GM18498 (cell line): ENCODE results near the gene NEK4.

ENCODE experiments used
- ATAC-seq: cut with Tn5 transposase; IDR thresholded peaks from one replicate; pipeline ENCODE4 v1.9.1; 2021; ENCODE audit warnings: mild to moderate bottlenecking, moderate library complexity; ENCODE audit not compliant: unreplicated experiment

NEK4 gene

DNA sequence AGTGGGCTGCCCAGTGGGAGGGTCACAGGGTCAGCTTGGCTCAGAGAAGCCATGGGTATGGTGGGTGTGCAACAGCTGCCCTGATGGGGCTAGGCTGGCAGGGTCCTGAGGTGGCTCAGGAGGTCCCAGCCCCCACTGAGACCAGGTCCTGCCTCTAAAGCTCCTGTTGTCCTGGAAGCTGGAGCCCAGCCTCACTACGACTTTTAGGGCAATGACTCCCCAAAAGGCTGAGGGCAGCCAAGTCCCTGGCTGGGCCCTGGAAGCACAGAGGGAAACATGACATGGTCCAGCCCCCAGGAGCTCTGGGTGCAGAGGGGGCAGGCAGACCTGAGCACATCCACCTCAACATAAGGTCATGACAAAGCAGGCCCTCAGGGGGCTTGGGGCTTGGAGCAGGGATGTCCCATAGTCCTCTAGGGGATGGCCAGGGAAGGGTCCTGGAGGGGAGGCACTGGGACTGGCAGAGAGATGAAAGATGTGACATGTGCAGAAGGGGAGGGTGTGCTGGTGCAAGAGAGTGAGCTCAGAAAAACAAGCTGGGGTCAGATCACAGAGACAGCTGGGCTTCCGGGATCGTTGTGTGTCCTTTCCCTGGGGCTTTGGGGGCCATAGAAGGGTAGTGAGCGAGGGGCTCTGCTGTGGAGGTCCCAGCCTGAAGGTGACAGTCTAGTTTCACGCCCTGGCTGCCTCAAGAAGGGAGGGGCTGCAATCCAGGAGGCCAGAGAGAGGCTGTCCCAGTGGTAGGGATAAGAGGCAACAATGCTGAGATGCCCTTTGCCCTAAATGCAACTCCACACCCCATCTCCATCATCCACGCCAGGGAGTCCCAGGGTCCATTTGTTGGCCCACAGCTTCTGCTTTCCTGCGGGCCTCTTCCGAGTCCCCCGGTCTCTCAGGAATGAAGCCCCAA is 23.2 kb upstream of the NEK4 start:
- no peak for ATAC-seq

DNA sequence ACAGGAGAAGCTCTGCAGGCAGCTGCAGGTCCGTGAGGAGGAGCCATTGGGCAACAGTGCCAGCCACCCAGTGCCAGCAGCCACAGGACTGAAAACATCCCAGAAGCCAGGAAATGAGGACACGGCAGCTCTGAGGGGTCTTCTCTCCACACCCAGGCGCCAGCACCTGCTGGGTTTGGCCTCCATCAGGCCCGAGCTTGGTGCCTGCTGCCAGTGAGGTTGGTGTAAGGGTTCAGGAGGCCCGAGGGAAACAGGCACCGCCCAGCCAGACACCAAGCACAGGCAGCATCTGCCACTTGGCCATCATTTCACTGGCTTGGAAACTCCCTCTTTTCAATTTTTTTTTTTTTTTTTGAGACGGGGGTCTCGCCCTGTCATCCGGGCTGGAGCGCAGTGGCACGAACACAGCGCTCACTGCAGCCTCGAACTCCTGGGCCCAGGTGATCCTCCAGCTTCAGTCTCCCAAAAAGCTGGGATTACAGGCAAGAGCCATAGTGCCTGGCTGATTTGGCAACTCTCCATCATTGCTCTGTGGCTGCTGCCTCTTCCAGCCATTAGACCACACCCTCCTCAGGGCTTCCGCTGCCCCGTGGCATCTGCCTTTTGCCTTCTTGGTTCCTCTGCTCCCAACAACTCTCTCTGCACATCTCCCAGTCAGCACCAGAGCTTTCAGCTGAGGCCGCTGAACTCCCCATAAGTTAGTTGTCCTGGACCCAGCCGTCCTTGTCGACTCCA is 22.4 kb upstream of the NEK4 start:
- no peak for ATAC-seq

DNA sequence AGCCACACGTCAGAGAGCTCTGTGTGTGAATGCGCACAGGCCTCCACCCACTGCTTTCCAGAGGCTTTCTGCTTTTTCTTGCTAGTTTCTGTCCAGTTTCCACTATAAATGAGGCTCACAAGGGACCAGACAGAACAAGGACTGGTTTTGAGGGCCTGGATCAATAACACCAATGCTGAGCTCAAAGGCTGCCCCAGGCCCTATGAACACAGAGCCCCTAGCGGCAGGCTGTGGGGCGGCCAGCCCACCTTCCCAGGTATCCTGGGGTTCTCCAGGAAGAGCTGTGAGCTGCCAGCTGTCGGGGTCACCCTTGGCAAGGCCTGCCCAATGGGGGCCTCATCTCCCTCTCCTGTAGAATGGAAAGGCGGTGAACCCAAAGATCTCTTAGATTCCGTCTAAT is 21.7 kb upstream of the NEK4 start:
- no peak for ATAC-seq

DNA sequence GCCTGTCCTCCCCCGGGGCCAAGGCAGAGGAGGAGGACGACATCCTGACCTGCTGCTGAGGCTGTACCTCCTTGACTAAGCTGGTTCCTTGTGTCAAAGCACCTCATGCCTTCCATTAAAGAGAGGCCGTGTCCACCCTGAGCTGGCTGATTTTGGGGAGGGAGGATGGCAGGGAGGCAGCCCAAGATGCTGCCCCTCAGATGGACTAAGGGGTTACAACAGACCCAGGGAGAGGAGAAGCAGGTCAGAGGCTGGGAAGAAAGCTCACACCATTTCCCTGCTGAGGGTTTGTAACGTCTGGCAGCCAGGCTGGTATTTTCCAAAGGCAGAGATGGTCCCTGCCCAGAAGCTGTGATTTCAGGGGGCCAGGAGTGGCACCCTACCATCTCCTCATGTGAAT is 21.2 kb upstream of the NEK4 start:
- no peak for ATAC-seq

DNA sequence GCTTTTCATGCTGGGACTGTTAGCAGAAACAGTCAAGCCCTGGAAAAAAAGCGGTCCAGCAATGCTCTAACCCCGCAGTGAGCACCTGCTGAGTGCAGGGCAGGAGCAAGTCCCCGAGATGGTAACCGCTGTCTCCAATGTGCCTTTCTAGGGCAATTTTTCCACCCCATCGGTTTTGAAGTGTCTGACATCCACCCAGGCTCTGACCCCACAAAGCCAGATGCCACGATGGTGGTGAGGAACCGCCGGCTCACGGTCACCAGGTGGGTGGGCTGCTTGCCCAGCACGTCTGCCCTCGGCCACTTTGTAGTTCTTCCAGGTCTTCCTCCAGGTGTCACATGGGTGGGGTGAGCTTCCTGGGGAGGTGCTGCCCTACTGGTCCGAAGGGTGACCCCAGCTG is 20.6 kb upstream of the NEK4 start:
- no peak for ATAC-seq

DNA sequence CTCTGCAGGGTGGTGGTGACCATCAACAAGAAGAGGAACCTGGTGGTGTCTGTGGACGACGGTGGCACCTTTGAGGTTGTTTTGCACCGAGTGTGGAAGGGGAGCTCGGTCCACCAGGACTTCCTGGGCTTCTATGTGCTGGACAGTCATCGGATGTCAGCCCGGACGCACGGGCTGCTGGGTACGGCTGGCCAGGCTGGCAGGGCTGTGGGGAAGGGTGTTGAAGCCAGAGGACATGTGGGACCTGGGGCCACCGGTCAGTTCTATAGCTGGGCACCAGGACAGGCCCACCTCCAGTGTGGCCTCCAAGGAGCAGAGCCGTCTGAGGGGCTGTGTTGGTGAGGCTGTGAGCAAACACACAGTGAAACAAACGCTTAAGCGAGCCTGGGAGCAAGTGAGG is 20.0 kb upstream of the NEK4 start:
- ATAC-seq, result no peak

DNA sequence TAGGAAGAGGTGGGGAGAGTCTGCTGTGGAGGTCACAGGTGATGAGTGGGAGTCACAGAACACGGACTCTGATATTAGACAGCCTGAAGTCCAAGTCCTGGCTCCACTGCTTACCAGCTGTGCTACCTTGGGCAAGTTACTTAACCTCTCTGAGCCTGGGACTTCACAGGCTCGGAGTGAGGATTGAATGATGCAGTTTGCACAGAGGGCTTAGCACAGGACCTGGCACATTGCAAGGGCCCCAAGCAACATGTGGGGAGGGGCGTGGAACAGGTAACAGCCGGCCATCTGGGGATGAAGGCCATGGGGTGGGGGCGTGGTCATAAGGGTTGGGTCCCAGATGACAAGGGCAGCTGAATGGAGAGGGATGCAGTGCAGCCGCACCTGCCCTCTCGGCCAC is 19.6 kb upstream of the NEK4 start:
- ATAC-seq, result no peak

DNA sequence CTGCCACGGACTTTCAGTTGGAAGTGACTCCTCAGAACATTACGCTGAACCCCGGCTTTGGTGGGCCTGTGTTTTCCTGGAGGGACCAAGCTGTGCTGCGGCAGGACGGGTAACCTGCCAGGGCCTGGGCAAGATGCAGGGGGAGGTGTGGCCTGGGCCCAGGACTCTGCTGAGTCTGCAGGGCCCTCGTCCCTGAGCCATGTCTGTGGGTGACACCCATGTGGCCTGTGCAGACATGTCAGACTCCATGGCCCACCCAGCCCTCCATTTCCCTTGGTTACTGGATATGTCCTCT is 19.0 kb upstream of the NEK4 start:
- ATAC-seq, result no peak

DNA sequence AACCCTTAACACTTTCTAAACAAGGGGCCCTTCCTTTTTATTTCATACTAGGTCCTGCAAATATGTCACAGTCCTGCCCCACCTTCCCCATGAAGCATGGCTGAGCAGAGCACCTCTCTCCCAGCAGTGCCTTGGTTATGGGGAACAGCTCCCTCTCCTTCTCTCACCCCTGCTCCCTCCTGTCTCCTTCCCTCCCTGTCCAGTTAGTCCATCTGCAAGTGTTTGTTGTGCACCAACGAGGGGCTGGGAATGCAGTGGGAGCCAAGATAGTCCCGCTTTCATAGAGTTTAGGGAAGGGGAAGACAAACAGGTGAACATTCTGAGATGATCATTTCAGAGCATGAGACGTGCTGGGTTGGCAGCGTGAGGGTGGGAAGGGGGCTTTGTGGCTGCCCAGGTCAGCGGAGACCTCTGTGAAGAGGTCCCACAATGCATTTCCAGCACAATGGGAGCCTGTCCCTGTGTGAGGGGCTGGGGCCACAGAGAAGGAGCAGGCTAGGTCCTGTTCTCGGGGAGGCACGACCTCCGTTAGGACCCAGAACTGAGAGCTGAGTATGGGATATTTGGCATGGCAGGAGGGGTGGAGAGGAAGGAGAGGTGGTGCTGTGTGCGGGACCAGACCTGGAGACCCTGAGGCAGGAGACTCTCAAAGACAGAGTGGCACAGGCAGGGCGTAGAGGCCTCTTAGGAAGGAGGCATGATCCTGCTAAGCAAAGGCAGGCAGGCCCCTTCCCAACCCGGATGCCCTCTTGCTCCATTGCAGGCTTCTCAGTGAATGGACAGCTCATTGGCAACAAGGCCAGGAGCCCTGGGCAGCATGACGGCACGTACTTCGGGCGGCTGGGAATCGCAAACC is 18.4 kb upstream of the NEK4 start:
- ATAC-seq, result no peak

DNA sequence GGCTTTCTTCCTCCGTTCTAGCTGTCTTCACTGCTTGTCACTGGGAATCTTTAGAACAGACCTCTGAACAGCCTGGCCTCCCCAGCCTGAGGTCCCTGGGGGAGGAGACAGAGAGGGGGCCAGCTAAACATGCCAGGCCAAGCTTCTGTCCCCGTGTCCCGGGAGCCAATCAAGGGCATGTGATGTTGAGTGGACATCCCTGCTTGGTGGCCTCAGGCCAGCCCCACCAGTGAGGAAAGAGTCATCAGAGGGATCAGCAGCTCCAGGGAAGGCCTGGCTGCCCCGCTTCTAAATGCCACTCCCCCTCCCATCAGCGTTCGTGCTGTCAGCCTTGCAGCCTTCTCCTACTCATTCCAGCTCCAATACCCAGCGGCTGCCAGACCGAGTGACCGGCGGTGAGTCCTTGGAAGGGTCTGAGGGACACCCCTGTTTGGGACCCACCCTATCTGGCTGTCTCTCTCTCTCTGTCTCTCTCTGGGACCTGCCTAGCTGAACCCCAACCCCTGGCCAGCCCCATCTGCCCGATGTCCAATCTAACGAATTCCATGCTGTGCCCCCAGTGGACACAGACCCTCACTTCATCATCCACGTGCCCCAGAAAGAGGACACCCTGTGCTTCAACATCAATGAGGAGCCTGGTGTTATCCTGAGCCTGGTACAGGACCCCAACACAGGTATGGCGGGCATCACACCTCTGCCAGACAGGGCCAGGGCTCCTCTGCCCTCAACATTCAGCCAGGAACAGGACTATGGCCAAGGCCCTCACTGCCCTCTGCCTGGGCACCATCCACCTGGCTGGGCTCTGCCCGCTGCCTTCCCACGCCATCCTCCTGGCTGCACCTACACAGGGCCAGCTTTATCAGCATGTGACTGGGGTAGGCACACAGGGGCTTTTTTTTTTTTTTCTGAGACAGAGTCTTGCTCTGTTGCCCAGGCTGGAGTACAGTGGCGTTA is 17.2 kb upstream of the NEK4 start:
- no peak for ATAC-seq

DNA sequence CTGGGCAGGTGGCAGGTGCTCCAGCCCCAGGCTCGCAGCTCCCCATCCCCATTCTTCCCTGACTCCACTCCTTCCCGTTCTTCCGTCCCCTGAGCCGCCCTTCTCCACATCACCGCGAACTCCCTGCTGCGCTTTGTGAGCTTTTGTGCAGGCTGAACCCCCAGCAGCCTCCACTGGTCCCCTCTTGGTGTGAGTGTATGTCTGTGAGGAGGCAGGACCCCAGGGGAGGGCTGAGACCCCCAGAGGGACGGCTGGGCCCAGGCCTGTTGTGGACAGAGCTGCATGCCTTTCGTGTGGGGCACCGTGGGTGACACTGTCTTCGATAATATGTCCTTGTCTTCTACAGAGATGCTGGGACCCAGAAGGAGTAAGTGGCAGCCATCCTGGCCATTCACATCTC is 16.5 kb upstream of the NEK4 start:
- ATAC-seq, result no peak

DNA sequence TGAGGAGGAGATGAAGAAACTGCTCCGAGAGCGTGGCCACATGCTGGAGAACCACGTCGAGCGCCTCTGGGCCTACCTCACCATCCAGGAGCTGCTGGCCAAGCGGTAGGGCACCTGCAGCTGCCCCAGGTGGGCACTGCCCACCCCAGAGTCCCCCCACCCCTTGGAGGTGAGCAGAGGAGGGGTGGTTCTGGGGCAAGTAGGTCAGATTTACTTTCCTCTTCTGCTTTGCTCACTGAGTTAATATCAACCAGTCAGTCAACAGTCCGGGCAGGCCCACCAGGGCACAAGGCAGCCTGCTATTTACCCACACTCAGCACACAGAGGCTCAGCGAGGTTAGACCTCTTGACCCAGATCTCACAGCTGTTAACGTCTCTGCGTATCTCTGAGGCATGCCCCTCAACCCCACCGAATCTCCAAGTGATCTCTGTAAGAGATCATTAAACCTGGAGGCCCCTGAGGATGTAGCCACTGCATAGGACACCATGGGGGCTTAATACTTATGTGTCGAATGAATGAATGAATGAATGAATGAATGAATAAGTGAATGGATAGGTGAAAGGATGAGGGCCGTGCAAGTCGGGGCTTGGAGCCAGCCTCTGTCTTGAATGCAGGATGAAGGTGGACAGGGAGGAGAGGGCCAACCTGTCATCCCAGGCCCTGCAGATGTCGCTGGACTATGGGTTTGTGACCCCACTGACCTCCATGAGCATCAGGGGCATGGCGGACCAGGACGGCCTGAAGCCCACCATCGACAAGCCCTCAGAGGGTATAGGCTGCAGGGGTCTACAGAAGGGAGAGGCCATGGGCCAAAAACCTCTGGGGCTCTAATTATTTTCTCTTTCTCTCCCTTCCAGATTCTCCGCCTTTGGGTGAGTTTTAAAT is 15.8 kb upstream of the NEK4 start:
- ATAC-seq, result no peak

DNA sequence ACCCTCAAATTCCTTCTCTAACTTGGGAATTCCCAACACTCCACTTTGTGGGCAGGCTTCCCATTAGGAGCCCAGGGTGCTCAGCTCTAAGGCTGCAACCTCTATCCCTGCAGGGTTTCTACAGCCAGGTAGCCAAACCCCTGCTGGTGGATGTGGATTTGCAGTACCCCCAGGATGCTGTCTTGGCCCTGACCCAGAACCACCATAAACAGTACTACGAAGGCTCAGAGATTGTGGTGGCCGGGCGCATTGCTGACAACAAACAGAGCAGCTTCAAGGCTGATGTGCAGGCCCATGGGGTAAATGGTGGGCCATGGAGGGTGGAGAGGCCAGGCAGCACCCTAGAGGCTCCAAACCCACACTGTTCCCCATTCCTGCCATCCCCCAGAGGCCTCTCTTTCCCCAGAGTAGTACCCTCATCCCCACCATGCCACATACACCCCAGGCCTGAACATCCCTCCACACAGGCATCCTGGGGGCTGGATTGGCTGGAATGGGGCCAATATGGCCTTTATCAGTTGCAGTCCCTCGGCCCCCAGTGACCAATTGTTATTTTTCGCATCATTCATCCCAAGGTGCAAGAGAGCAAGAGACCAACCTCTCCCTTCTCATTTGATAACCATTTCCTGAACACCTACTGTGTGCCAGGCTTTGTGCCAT is 14.3 kb upstream of the NEK4 start:
- no peak for ATAC-seq

DNA sequence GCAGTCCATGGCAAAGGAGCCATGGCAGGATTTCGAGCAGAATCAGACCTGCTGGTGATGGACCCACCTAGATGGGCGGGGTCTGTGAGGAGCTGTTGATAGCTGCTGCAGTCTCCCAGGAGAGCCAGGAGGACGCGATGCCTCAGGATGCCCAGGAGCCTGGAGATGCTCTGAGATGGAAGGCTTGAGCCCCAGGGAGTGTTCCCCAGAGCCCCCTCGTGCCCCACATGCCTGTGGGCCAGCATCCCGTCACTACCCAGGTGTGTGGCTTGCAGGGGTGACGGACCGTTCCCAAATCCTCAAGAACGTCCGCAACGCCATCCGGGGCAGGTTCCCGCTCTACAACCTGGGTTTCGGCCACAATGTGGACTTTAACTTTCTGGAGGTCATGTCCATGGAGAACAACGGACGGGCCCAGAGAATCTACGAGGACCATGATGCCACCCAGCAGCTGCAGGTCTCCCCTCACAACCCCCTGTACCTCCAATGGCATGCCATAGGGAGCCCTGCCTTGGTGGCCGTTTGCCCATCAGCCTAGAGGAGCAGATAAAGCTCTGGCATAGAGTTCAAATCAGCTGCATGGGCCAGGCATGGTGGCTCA is 13.4 kb upstream of the NEK4 start:
- ATAC-seq, result no peak

DNA sequence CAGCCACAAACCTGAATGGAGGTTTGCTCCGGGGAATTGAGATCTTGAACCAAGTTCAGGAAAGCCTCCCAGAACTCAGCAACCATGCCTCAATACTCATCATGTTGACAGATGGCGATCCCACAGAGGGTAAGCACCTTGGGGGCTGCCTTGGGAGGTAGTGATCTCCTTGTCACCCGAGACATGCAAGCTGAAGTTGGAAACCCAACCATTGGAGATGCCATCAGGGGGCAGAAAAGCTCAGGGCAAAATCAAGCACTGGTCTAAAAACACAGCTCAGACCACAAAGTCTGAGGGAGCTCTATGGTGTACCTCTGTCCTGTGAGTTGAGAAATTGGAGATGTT is 12.4 kb upstream of the NEK4 start:
- ATAC-seq, result no peak

DNA sequence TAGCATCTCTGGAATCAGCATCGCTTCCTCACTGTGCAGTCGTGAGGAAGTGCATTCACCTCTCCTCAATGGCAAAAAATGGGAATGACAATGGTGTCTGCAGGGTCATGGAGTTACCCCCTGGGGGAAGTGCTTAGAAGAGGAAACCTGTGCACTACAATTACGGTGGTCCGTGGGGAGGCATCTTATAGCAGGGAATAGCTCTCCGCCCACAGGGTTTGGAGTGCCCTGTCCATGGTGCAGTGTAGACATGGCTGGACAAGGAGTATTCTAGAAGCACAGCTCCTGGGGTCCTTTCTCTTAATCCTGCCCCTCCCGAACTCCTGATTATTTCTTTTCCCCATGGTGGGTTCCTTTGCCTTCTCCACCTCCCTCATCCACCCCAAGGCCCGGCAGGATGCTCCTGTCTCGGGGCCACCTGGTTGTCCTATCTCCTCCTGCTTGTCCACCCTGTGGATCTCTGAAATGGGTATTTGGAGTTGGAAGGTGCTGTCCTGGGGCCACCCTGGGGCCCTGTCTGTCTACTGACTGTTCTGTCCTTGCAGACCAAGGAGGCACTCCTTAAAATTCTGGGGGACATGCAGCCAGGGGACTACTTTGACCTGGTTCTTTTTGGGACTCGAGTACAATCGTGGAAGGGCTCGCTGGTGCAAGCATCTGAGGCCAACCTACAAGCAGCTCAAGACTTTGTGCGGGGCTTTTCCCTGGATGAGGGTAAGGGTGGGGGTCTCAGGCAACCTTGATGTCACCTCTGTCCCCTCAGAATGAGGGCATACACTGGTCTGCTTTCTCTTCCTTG is 11.9 kb upstream of the NEK4 start:
- ATAC-seq, result no peak

DNA sequence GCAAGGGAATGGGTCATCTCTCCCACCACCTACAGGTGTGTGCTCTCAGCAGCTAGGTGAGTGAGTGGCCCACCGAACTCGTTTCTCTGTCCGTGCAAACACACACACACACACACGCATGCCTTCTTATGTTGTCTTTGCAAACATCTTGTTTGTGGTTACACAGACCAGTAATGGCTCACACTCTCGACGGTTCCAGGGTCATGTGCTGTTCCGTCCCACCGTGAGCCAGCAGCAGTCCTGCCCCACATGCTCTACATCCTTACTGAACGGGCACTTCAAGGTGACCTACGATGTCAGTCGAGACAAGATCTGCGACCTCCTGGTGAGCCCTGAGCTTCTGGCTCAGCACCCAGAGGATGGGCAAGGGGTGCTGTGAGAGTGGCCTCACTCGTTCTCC is 11.0 kb upstream of the NEK4 start:
- no peak for ATAC-seq
